Spleen (tissue), 7 donors: Measurements from ENCODE around the gene PMPCA.

Experiments
- POLR2A ChIP-seq, 3 donors: fragments of 450-650 bp; IDR thresholded peaks; one replicate each; pipeline ENCODE4 v1.5.1; 2017; ENCODE audit warnings: antibody characterized with exemption in 3 of 3, mild to moderate bottlenecking in 1 of 3
- POLR2AphosphoS5 ChIP-seq, 3 donors: sonication (generic); formaldehyde crosslinking; IDR thresholded peaks; one replicate each; pipeline ENCODE4 v1.5.1; 2017; ENCODE audit warnings: antibody characterized with exemption in 3 of 3
- TF ChIP-seq, protein P1 (sequence below), 11 experiments: fragments of 200-600 bp in 7 of 11; fragments of 450-650 bp in 4 of 11; sonication (generic) in 4 of 11; IDR thresholded peaks in 8 of 11; conservative IDR thresholded peaks in 3 of 11; 1 replicate in 7 of 11; 2 replicates in 4 of 11; pipeline versions ENCODE4 v1.4.0 to v1.8.0; 2016 to 2021; ENCODE audit warnings: antibody characterized with exemption in 11 of 11, inconsistent platforms in 4 of 11, mild to moderate bottlenecking in 1 of 11
- donor health status: DM: no; HTN: no; CAD: no; lungs with moderate emphysema.
- donor health status: DM: no; HTN: no; CAD: no.
- donor health status: DM: no; HTN: no; CAD: no.

DNA sequence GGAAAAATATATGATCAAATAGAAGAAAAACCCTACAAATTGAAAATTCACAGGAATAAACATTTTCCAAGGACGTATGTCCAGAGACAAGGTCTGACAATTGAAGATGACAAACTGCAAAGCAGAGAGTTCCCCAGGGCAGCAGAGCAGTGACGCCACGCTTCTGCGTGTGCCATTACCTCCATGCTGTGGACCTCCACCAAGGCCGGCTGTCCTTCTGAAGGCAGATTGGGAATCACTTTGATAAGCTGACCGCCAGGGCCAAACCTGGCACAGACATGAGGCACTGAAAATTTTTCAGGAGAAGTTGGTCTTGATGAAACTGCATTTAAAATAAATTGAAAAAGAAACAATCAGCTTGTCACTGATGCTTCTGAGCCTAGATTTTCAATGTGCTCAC lies 53.8 kb downstream of the PMPCA start:
- TF ChIP-seq, protein P1, sequence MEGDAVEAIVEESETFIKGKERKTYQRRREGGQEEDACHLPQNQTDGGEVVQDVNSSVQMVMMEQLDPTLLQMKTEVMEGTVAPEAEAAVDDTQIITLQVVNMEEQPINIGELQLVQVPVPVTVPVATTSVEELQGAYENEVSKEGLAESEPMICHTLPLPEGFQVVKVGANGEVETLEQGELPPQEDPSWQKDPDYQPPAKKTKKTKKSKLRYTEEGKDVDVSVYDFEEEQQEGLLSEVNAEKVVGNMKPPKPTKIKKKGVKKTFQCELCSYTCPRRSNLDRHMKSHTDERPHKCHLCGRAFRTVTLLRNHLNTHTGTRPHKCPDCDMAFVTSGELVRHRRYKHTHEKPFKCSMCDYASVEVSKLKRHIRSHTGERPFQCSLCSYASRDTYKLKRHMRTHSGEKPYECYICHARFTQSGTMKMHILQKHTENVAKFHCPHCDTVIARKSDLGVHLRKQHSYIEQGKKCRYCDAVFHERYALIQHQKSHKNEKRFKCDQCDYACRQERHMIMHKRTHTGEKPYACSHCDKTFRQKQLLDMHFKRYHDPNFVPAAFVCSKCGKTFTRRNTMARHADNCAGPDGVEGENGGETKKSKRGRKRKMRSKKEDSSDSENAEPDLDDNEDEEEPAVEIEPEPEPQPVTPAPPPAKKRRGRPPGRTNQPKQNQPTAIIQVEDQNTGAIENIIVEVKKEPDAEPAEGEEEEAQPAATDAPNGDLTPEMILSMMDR (IDR thresholded peaks at IDR 0.05 in 8 of 11, conservative IDR thresholded peaks at IDR 0.05 in 3 of 11), result no peak
- TF ChIP-seq POLR2AphosphoS5 (IDR thresholded peaks at IDR 0.05) (no peak), POLR2A (IDR thresholded peaks at IDR 0.05) (no peak)
